Measurements from ENCODE around the gene ADRB2.

Gene ADRB2

GRCh38 chr5:148805326-148806290, 20.8 kb upstream of the ADRB2 start:
- no peak for DNase-seq

GRCh38 chr5:148806520-148806931, 19.9 kb upstream of the ADRB2 start:
- DNase-seq, result no peak

DNA sequence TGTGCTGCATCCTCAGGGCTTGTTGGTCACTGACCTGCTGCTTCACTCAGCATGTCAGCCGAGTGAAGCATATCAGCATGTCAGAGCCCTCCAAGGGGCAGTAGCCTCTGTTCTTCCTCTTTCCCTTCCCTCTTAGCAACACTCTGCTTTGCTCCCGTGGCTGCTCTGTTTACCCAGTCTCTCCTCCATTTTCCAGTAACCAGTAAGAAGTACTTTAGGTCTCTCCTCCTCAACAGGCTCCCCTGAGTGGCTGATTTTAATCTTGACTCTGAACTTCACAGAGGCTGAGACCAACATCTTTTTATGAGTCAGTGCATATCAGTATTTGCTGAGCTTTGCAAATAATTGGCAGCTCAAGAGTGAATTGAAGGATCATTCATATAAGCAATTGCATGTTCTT, 18.6 kb upstream of the ADRB2 start:
- no peak for DNase-seq

DNA sequence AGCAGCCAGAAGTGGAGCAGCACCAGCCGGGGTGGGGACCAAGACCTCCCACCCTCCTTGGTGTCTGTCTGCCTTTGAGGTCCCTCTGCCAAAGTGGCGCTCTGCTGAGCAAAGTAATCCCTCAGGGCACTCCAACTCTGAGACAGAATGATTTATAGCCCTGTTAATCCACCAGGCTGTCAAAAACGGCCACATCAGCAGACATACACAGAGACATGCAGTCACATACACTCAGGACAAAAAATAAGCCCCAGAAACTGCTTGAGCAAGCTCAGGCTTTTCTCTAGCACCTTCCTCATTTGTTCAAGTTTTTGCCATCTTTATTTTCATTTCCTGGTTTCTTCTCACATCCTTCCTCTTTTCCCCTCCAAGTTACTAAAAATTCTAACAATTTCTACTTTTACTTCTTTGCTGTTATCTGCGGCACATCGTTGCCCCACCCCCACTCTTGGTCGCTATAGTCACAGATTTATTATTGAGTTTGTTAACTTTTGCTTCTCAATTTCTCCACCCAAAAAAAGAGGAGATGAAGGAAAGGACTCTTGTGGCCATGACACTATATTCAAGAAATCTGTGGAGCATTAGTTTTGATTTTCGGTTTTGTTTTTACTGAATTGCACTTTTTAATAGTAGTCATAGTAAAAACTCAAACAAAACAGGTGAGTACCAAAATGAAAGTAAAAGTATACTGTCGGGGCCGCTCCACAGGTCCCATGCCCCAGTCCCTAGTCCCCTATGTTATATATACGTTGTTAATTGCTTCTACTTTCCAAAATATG, 17.4 kb upstream of the ADRB2 start:
- DNase-seq, result no peak

DNA sequence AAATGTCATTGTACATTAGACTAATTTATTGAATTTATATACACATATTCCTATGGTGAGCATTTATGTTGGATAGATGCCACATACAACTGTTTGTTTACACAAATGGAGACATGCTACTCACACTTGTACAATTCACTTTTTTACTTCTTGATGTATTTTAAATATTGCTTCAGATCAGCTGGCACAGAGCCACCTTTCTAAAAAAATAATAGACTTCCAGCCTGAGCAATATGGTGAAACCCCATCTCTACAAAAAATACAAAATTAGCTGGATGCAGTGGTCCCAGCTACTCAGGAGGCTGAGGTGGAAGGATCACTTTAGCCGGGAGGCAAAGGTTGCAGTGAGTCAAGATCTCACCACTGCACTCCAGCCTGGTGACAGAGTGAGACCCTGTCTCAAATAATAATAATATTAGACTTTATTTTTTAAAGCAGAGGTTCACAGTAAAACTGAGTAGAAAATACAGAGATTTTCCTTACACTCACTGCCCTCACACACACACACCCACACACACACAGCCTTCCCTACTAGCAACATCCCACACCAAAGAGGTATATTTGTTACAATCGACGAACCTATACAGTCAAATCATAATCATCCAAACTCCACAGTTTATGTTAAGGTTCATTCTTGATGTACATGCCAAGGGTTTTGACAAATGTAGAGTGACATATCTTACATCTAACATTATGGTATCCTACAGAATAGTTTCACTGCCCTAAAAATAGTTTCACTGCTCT, 16.5 kb upstream of the ADRB2 start:
- no peak for DNase-seq

GRCh38 chr5:148810823-148811222, 15.6 kb upstream of the ADRB2 start:
- no peak for DNase-seq

GRCh38 chr5:148811756-148812155, 14.7 kb upstream of the ADRB2 start:
- no peak for DNase-seq

DNA sequence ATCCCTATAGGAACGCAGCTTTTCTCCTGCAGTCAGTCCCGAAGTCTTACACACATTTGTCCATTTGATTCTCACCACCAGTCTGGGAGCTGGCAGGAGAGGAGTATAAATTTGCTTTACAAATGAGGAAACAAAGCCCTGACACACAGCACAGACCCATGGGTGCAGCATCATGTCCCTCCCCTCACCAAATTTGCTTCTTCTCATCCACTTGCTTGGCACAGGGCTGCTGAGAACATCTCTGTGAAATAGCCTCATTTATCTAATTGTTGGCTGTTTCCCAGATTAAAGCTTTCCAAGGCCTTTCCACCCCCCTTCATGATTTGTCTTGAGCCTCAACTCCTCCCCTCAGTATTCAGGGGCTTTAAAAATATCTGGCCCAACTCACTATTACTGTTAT, 11.3 kb upstream of the ADRB2 start:
- DNase-seq, result no peak

DNA sequence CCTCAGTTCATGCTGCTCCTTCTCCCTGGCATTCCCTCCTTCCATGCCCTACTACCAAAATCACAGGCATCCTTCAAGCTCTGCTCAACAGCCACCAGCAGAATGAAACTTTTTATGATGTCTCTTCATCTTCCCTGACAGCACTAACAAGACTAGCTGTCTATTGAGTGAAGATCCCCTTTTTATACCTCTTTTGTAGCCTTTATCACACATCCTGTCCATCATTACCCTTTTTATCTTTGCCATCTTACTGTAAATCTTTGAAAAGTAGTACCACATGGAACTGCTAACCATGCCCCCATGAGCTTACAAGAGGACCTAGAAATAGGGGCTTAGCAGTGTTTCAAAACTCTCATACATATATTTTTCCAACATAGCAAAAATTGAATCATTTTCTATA, 10.8 kb upstream of the ADRB2 start:
- no peak for DNase-seq

GRCh38 chr5:148816357-148816756, 10.1 kb upstream of the ADRB2 start:
- DNase-seq, result no peak

DNA sequence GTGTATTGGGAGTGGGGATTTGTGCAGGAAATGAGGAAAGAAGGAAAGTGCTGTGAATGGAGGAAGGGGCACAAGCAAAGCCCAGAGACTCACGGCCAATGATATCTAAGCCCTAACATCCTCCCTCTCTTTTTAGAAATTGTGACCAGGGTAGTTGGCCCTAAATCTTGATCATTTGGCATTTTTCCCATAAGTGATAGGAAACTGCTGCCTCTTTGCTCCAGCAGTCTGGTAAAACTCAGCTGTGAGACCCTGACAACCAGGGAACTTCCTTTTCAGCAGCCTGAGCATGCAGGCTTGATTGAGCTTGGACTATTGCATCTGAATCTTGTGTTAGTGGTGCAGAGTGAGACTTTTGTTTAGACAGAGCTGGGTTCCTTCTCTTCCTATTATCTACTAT, 9.6 kb upstream of the ADRB2 start:
- no peak for DNase-seq

- DNase-seq, result no peak
Measured at GRCh38 chr5:148817606-148818005, 8.8 kb upstream of the ADRB2 start.

DNA sequence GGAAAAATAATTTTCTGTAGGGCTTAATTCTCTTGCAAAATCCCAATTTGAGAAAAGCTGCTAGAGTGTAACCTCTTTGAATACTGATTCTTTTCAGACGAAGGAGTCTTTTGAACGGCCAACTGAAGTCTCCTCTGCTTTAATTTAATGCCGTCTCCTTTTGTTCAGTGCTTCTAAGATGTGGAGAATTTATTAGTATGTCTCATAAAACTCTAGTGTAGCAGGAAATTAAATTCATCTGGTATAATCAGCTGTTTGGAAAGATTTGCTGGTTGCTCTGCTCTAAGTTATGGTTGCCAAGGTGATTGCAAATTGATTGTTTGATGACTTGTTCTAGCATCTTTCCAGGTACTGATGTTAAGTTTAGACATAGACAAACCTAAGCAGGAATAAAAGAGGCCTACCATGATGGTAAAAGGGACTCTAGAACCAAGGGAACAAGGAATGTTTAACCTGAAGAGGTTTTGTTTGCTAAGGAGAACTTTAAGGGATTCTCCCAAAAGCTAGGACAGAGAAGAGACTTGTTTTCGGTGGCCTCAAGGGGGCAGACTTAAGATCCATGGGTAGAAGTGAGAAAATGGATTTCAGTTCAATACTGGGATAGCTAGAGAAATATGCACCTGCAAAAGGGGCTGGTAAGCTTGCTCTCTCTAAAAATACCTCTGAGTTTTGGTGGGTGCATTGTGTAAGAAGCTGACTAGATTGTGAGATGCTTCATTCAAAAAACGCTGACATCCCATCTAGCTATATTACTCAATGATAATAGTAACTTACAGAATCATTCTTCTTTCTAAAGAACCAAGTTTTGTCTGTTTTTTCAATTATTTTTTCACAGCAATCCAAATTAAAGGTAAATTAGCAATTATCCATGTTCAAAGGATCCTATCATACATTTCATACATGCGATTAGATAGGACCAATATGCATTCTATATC, 5.7 kb upstream of the ADRB2 start:
- no peak for DNase-seq

GRCh38 chr5:148823871-148824270, 2.5 kb upstream of the ADRB2 start:
- no peak for DNase-seq

- DNase-seq, result no peak
Measured at GRCh38 chr5:148825716-148826052, 727 bp upstream of the ADRB2 start.

DNA sequence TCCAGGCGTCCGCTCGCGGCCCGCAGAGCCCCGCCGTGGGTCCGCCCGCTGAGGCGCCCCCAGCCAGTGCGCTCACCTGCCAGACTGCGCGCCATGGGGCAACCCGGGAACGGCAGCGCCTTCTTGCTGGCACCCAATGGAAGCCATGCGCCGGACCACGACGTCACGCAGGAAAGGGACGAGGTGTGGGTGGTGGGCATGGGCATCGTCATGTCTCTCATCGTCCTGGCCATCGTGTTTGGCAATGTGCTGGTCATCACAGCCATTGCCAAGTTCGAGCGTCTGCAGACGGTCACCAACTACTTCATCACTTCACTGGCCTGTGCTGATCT, 294 bp downstream of the ADRB2 start:
- DNase-seq, result no peak

- DNase-seq, result no peak
Measured at GRCh38 chr5:148827723-148828122, 1.3 kb downstream of the ADRB2 start.

GRCh38 chr5:148828511-148829247, 2.3 kb downstream of the ADRB2 start:
- no peak for DNase-seq

GRCh38 chr5:148829248-148829594, 2.8 kb downstream of the ADRB2 start:
- no peak for DNase-seq

DNA sequence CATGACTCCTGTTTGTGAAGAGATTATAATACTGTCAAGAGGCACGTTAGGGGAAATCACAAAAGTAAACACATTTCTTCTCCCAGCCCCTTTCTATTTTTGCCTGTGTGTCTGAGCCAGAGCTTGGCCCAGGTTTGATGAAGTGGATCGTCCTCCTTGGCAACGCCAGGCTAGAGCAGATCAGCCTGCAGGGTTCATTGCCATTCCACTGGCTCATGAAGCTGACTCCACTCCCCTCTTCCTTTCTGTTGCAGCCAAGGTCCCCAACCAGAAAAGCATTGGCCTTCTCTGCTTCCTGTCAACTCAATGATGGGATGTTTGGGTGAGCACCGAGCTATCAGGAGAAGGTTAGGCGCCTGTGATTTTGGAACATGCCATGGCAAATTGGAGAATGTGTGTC, 3.3 kb downstream of the ADRB2 start:
- DNase-seq, result no peak

- DNase-seq, result no peak
Measured at GRCh38 chr5:148830211-148830610, 3.8 kb downstream of the ADRB2 start.
